Activated T-helper 1 cell treated with anti-CD3 and anti-CD28 coated beads, Interleukin-2, amount 50 U/mL, for 16 hours (primary cell): Measurements from ENCODE around the gene SYNCRIP.
"Not testable (repeated sequence)": the region's sequence is repeated elsewhere in the genome, so short reads cannot be mapped to it uniquely, and the experiment has no call there.

Experiments used
- DNase-seq, 2 donors: peaks; one replicate each; pipeline ENCODE4 v3.0.0-alpha.2; 2020; ENCODE audit warnings: low read depth in 1 of 2, low spot score in 1 of 2

Gene SYNCRIP

GRCh38 chr6:85670573-85670972, 27.9 kb upstream of the SYNCRIP start:
- DNase-seq: no peak

GRCh38 chr6:85669735-85670194, 27.1 kb upstream of the SYNCRIP start:
- DNase-seq: peak in 1 of 2 donors; percentile 9

DNA sequence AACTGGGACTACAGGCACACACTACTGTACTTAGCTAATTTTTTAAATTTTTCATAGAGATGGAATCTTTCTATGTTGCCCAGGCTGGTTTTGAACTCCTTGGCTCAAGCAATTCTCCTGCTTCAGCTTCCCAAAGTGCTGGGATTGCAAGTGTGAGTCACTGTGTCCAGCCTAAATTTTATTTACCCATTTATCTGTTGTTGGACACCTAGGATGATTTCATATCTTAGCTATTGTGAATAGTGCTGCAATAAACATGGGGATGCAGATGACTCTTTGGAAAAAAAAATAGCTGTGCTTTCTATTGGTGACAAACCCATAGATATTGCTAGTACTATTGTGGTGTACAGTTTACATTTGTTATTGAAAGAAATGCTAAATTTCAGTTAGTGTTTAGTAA, 19.6 kb upstream of the SYNCRIP start:
- DNase-seq: no peak

GRCh38 chr6:85660181-85660611, 17.5 kb upstream of the SYNCRIP start:
- DNase-seq: no peak

DNA sequence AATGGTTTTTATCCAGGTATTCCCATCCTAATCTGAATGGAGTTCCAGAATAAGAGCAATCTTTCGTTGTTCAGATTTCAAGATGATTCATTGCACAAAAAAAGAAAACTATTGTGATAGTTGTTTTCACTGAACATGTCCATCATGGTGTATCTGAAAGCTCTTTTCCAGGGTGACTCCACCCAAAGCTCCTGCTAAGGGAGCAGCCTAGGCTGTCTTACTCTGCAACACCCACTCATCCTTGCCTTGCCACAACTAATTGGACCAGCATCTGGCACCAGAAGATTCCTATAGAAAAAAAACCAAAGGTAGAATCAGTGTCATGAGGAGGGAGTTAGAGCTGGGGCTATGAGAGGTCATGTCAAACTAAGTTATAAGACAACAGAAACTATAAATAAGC, 7.9 kb upstream of the SYNCRIP start:
- DNase-seq: no peak

DNA sequence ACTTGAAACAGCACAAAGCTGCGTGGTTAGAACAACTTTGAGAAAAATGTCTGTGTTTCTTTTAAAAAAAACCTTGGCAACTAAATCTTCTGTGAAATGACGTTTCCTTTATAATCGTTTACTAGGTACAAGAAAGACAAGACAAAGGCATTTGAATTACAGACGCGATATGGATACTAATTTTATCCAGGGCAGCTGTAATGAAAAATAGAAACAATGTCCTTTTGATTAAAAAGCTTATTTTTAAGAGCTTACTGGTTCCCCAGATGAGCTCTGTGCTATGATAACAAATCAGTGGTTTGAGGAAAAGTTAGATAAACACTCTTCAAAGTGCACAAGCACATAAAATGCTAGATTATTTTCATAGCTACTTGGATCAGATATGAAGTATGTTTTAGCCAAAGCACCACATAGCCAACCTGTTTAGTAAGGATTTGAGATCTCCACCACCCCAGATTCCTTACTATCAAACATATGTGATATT, 1.6 kb upstream of the SYNCRIP start:
- DNase-seq: no peak

GRCh38 chr6:85643537-85644278, 1.0 kb upstream of the SYNCRIP start:
- DNase-seq: peak in 1 of 2 donors; percentile 33

DNA sequence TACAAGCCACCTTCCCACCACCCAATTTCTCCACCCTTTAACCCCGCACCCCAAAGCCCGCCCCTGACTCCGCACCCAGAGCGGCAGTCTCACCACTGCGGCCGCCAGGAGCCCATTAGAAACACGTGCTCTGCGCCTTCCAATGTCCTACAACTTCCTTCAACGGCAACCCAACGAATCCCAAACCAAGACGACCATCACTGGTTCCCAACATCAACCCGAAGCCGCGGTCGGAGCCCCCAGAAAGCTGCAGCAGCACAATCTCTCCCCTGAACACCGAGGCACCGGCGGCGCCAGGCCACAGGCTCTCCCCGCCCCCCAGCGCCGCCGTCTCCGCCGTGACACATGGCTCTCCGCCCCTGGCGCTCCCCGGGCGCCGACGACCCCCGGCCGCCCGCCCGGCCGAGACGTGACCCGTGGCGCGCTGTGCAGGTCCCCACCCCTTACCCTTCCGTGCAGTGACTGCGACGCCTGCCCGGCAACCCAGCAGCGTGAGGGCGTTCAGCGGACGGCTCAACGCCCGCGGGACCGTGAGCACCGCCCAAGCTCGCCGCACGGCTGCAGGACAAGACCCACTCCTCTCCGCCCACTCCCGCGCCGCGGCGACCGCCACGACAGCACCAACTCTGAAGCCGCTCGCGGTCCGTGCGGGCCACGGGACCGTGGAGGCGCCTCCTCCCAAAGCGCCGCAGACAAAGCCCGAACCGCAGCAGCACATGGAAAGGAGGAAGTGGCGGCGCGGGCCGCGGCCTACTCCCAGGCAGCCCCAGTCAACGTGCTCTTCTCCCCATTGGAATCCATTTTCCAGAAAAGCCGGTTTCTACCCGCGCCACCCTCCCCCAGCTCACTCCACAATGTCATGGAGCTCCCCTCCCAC, 551 bp downstream of the SYNCRIP start:
- peak; percentile 23 to 42 for DNase-seq

GRCh38 chr6:85641522-85641896, 1.2 kb downstream of the SYNCRIP start:
- DNase-seq: no peak

DNA sequence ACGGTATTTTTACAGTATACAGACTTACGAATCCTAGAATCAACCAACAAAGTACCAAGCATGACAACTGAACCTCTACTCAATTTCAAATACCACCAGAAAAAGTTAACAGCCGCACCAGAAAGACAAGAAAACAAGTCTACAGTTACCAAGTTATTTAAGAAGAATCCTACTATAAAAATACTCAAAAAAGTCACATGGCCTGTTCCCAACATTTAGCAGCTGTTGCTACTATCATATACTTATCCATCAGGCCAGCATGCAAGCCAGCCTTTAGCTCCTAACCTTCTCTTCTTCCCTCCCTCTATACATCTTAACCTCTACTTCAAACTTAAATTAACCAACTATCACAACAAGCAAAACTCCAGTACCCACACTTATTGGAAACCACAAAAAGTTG, 1.9 kb downstream of the SYNCRIP start:
- DNase-seq: no peak

- DNase-seq: no peak
Observed at GRCh38 chr6:85637579-85637978, 5.1 kb downstream of the SYNCRIP start.

- DNase-seq: no peak
Observed at GRCh38 chr6:85632164-85632942, 10.3 kb downstream of the SYNCRIP start.

DNA sequence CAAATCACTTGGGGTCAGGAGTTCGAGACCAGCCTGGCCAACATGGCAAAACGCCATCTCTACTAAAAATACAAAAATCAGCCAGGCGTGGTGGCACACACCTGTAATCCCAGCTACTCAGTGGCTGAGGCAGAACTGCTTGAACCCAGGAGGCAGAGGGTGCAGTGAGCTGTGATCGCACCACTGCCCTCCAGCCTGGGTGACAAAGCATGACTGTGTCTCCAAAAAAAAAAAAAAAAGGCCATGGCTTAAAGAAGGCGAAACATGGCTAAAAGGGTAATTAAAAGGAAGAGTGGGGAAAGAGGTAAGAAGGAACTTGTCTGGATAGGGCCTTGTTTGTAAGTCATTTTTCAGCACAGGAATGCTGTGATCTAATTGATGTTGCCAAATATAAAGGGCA, 11.6 kb downstream of the SYNCRIP start:
- DNase-seq: not testable (repeated sequence)

DNA sequence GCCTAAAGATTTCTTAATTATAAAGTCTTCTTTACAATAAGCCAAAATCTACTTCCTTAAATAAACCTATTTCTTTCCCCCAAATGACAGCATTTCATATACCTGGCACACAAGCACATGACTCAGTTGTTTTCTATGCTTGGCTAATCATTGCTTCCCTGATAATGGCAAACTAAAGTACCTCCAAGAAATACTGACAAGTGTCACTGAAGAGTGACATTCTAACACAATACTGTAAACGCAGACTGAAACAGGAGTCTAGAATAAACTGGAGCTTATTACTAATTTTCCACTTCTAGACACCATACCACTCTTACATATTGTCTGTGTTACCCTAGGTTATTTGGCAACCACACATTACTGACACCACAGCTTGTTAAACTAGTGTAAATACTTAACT, 14.3 kb downstream of the SYNCRIP start:
- no peak for DNase-seq

- DNase-seq: no peak
Observed at GRCh38 chr6:85620308-85620707, 22.4 kb downstream of the SYNCRIP start.

GRCh38 chr6:85614780-85615179, 27.9 kb downstream of the SYNCRIP start:
- DNase-seq: no peak

GRCh38 chr6:85612690-85613474, 29.8 kb downstream of the SYNCRIP start:
- DNase-seq: no peak

DNA sequence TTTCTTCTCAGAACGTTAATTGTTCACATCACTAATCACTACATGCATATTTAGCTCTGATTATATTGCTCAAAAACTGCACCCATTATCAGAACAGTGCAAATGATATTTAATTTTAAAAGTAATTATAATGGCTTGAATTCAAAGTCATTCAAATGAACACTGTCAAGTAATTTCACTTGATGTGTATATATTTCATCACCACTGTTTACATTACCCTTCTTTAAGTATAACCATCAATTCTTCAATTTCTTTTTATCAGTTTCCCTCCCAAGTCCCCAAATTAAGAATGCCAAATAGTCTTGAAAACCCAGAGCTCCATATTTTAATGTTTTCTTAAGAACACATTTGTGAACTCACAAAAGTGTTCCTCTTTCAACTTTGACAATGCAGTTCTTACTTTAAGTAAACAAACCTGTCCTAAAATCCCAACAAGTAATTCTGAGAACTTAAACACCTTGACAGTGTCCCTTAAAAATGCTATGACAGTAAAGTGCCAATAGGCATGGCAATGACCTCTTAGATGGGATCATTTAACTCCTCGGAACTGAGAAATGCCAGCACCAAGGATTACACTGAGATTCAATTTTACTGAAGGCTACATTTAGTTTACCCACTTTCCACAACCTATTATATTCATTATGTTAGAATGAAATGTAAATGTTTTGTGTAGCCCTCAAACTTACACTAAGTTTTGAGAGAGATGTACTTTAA, 32.3 kb downstream of the SYNCRIP start:
- DNase-seq: no peak

DNA sequence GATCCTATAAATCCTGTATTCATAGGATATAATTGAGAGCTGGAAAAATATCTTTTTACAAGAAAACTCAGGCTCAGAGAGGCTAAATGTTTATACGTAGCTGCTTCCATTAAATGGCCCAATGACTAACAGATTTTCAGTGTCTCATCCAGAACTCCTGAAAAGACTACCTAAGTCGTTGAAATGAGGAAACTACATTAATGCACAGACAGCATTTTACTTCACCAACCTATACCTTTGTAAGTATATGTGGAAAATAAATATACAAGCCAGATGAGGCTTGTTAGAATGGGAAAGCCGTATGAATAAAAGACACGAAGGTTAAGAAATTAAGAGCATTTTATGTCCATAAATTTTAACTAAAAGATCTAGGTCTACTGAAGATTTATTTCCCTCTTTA, 40.6 kb downstream of the SYNCRIP start:
- DNase-seq: no peak
